ENCODE data around the gene PLA2G4B. TPM values are rescaled to one million over a fixed set of nuclear protein-coding genes. Genes with fewer than 3 reads are reported as not detected.

Gene PLA2G4B
- total and polyA plus RNA-seq, 2 of the 8 experiments (the other 6 are each of a cell fraction or from before 2014, with no cell fraction given) = 4.2 to 9.2 TPM

DNA sequence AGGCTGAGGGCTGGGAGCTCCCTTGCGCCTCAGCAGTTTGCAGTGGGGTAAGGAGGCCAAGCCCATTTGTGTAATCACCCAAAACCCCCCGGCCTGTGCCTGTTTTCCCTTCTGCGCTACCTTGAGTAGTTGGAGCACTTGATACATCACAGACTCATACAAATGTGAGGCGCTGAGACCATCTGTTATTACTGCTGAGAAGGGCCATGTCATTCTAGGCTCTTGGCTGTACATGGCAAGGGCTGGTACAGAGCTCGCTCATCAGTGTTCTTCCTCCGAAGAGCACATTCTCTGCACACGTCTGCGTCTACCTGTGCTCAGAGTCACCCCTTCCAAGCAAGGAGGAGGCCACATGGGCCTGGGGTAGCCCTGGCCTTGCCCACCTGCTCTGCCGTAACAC is 9.3 kb downstream of the PLA2G4B start:
- Histone ChIP-seq H3K9ac (replicated peaks in 1 of 4; ENCODE audit: extremely low read depth in 1 of 4, low read depth in 3 of 4, low read length in 3 of 4) (no peak overlapping the region), H2BK20ac (ENCODE audit: low read length) (no peak overlapping the region), H2BK12ac (ENCODE audit: low read depth, low read length) (no peak overlapping the region), H4K91ac (replicated peaks; ENCODE audit: insufficient read length, low read length) (no peak overlapping the region), H3K79me2 (ENCODE audit: control insufficient read depth in 1 of 2, insufficient read depth in 2 of 2, low read length in 2 of 2) (no peaks in the 10 kb centered on the region), H2BK120ac (replicated peaks; ENCODE audit: low read depth, low read length) (no peak overlapping the region), H3K23me2 (ENCODE audit: low read depth, low read length) (0 out of 2 replicates have a peak, but pooled peaks cover 2% of the 10 kb centered on the region), H4K5ac (ENCODE audit: insufficient read length, low read depth, low read length) (no peak overlapping the region), H3K4ac (replicated peaks; ENCODE audit: insufficient read length, low read depth, low read length) (no peak overlapping the region), H3K23ac (ENCODE audit: insufficient read length) (no peak overlapping the region), H2AFZ (ENCODE audit: low read length) (no peak overlapping the region), H3K4me3 (ENCODE audit: extremely low read depth in 1 of 4, insufficient read depth in 2 of 4, low read depth in 3 of 4, low read length in 4 of 4) (no peak overlapping the region), H3K18ac (ENCODE audit: extremely low read depth, low read length) (no peak overlapping the region), H2AK5ac (ENCODE audit: low read depth, low read length) (no peak overlapping the region), H3K4me1 (replicated peaks in 1 of 4; ENCODE audit: control insufficient read depth in 3 of 4, insufficient read depth in 4 of 4, low read length in 3 of 4) (no peaks in the 10 kb centered on the region; a peak in 2 of 7 replicates), H2BK5ac (ENCODE audit: low read depth, low read length) (no peak overlapping the region), H4K8ac (ENCODE audit: extremely low read depth, insufficient read depth, low read length) (no peak overlapping the region), H3K56ac (replicated peaks; ENCODE audit: insufficient read length, low read depth, low read length) (no peak overlapping the region), H3K14ac (ENCODE audit: insufficient read length) (no peak overlapping the region), H4K20me1 (replicated peaks in 1 of 2; ENCODE audit: control insufficient read depth in 1 of 2, insufficient read depth in 2 of 2, low read length in 2 of 2) (no peaks in the 10 kb centered on the region), H3K9me3 (ENCODE audit: insufficient read depth in 2 of 2, low read depth in 1 of 2, low read length in 1 of 2) (no peaks in the 10 kb centered on the region), H3K27me3 (replicated peaks in 1 of 4; ENCODE audit: control insufficient read depth in 3 of 4, extremely low read depth in 1 of 4, insufficient read depth in 3 of 4, low read length in 3 of 4) (no peaks in the 10 kb centered on the region), H3K36me3 (ENCODE audit: control insufficient read depth in 2 of 4, insufficient read depth in 4 of 4, low read length in 3 of 4) (peaks cover 0 to 7% (median 2%) of the 10 kb centered on the region in 4 experiments; a peak in 3 of 8 replicates), H2BK15ac (ENCODE audit: low read length) (no peak overlapping the region), H3K79me1 (ENCODE audit: low read depth, low read length) (no peaks in the 10 kb centered on the region), H3K27ac (ENCODE audit: low read depth, low read length) (no peak overlapping the region), H3K4me2 (ENCODE audit: insufficient read depth in 1 of 2, low read depth in 2 of 2, low read length in 2 of 2) (no peak overlapping the region)
- no peak for DNase-seq (ENCODE audit: low read depth in 1 of 2, low spot score in 2 of 2)
- FAIRE-seq = no peak
- CTCF ChIA-PET (ENCODE audit: partially characterized antibody) = interaction anchor here (0.8 to 6.7 kb wide), 4 partner anchors 10 to 35 kb away, joined by 3 to 30 read pairs (median 4); no protein-coding TSS in a partner anchor
- POLR2A ChIA-PET (ENCODE audit: partially characterized antibody) = interaction anchor here (1.3 to 7.2 kb wide), 3 partner anchors 8 to 33 kb away, joined by 3 to 45 read pairs (median 5); partner anchors contain the start of gene PLA2G4B
- WGBS, 2 experiments (ENCODE audit: extremely low coverage in 1 of 2, insufficient coverage in 1 of 2, insufficient read length in 1 of 2, insufficient replicate concordance in 2 of 2, low coverage in 1 of 2, low lambda C conversion rate in 2 of 2, missing lambda C conversion rate in 1 of 2) = 92% methylated on average over 9 of the region's 9 CpGs; no CpG with 5 or more reads in 1 of the 2 experiments
- no peak for TF ChIP-seq SIN3A (conservative IDR thresholded peaks at IDR 0.05 in 1 of 2, IDR thresholded peaks at IDR 0.05 in 1 of 2; ENCODE audit: low read depth in 1 of 2, low read length in 2 of 2)
- TF ChIP-seq POLR2A (IDR thresholded peaks at IDR 0.05; ENCODE audit: control extremely low read depth in 1 of 2, low read depth in 2 of 2, low read length in 2 of 2) = no peak
- TF ChIP-seq SP1 (IDR thresholded peaks at IDR 0.05; ENCODE audit: low read depth, low read length) = no peak
- TF ChIP-seq POU5F1 (IDR thresholded peaks at IDR 0.05; ENCODE audit: low read depth, low read length) = no peak
- TF ChIP-seq KDM4A (IDR thresholded peaks at IDR 0.05; ENCODE audit: low read depth, low read length, severe bottlenecking) = no peak
- TF ChIP-seq RFX5 (IDR thresholded peaks at IDR 0.05; ENCODE audit: borderline replicate concordance, low read depth, low read length) = no peak
- no peak for TF ChIP-seq SP4 (IDR thresholded peaks at IDR 0.05; ENCODE audit: low read length)
- no peak for TF ChIP-seq CBX8 (IDR thresholded peaks at IDR 0.05; ENCODE audit: borderline replicate concordance, low read depth, low read length)
- TF ChIP-seq SP2 (IDR thresholded peaks at IDR 0.05; ENCODE audit: low read length) = no peak
- no peak for TF ChIP-seq TEAD4 (IDR thresholded peaks at IDR 0.05; ENCODE audit: low read depth, low read length)
- TF ChIP-seq, protein P1, sequence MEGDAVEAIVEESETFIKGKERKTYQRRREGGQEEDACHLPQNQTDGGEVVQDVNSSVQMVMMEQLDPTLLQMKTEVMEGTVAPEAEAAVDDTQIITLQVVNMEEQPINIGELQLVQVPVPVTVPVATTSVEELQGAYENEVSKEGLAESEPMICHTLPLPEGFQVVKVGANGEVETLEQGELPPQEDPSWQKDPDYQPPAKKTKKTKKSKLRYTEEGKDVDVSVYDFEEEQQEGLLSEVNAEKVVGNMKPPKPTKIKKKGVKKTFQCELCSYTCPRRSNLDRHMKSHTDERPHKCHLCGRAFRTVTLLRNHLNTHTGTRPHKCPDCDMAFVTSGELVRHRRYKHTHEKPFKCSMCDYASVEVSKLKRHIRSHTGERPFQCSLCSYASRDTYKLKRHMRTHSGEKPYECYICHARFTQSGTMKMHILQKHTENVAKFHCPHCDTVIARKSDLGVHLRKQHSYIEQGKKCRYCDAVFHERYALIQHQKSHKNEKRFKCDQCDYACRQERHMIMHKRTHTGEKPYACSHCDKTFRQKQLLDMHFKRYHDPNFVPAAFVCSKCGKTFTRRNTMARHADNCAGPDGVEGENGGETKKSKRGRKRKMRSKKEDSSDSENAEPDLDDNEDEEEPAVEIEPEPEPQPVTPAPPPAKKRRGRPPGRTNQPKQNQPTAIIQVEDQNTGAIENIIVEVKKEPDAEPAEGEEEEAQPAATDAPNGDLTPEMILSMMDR (IDR thresholded peaks at IDR 0.05; ENCODE audit: control extremely low read depth in 1 of 3, insufficient read depth in 1 of 3, low read depth in 1 of 3, low read length in 3 of 3) = no peak
- TF ChIP-seq GABPA (IDR thresholded peaks at IDR 0.05; ENCODE audit: borderline replicate concordance, insufficient read depth, low read length) = no peak
